ENCODE data around the gene QSOX1.

Gene QSOX1

GRCh38 chr1:180169640-180170195 is 15.0 kb downstream of the QSOX1 start:
- no peak for DNase-seq (ENCODE audit: low read depth in 2 of 2, low spot score in 1 of 2)

GRCh38 chr1:180170546-180171151 is 16.0 kb downstream of the QSOX1 start:
- DNase-seq (ENCODE audit: low read depth in 2 of 2, low spot score in 1 of 2) = no peak

- no peak for DNase-seq (ENCODE audit: low read depth in 2 of 2, low spot score in 1 of 2)
Measured at GRCh38 chr1:180171691-180172090, 17.0 kb downstream of the QSOX1 start.

- no peak for DNase-seq (ENCODE audit: low read depth in 2 of 2, low spot score in 1 of 2)
Measured at GRCh38 chr1:180173451-180173850, 18.8 kb downstream of the QSOX1 start.

GRCh38 chr1:180173952-180174351 is 19.3 kb downstream of the QSOX1 start:
- DNase-seq (ENCODE audit: low read depth in 2 of 2, low spot score in 1 of 2) = no peak

- no peak for DNase-seq (ENCODE audit: low read depth in 2 of 2, low spot score in 1 of 2)
Measured at GRCh38 chr1:180175291-180175690, 20.6 kb downstream of the QSOX1 start.

- no peak for DNase-seq (ENCODE audit: low read depth in 2 of 2, low spot score in 1 of 2)
Measured at GRCh38 chr1:180175806-180176205, 21.1 kb downstream of the QSOX1 start.

- DNase-seq (ENCODE audit: low read depth in 2 of 2, low spot score in 1 of 2) = no peak
Measured at GRCh38 chr1:180176965-180177364, 22.3 kb downstream of the QSOX1 start.

- DNase-seq (ENCODE audit: low read depth in 2 of 2, low spot score in 1 of 2) = no peak
Measured at GRCh38 chr1:180177931-180178330, 23.3 kb downstream of the QSOX1 start.

GRCh38 chr1:180178511-180179161 is 24.0 kb downstream of the QSOX1 start:
- peak; percentile 24 to 51 for DNase-seq (ENCODE audit: low read depth in 2 of 2, low spot score in 1 of 2)

GRCh38 chr1:180179162-180179957 is 24.7 kb downstream of the QSOX1 start:
- no peak for DNase-seq (ENCODE audit: low read depth in 2 of 2, low spot score in 1 of 2)

- no peak for DNase-seq (ENCODE audit: low read depth in 2 of 2, low spot score in 1 of 2)
Measured at GRCh38 chr1:180181048-180181447, 26.4 kb downstream of the QSOX1 start.

GRCh38 chr1:180181996-180182642 is 27.4 kb downstream of the QSOX1 start:
- DNase-seq (ENCODE audit: low read depth in 2 of 2, low spot score in 1 of 2) = no peak

GRCh38 chr1:180182643-180183311 is 28.1 kb downstream of the QSOX1 start:
- no peak for DNase-seq (ENCODE audit: low read depth in 2 of 2, low spot score in 1 of 2)

- DNase-seq (ENCODE audit: low read depth in 2 of 2, low spot score in 1 of 2) = no peak
Measured at GRCh38 chr1:180183426-180183825, 28.8 kb downstream of the QSOX1 start.

GRCh38 chr1:180184041-180184440 is 29.4 kb downstream of the QSOX1 start:
- no peak for DNase-seq (ENCODE audit: low read depth in 2 of 2, low spot score in 1 of 2)

GRCh38 chr1:180185281-180185680 is 30.6 kb downstream of the QSOX1 start:
- no peak for DNase-seq (ENCODE audit: low read depth in 2 of 2, low spot score in 1 of 2)

GRCh38 chr1:180185971-180186645 is 31.4 kb downstream of the QSOX1 start:
- no peak for DNase-seq (ENCODE audit: low read depth in 2 of 2, low spot score in 1 of 2)

GRCh38 chr1:180186831-180187230 is 32.2 kb downstream of the QSOX1 start:
- DNase-seq (ENCODE audit: low read depth in 2 of 2, low spot score in 1 of 2) = no peak

- no peak for DNase-seq (ENCODE audit: low read depth in 2 of 2, low spot score in 1 of 2)
Measured at GRCh38 chr1:180187626-180188025, 33.0 kb downstream of the QSOX1 start.

Measured in stimulated activated CD8-positive, alpha-beta memory T cell treated with anti-CD3 and anti-CD28 coated beads, Interleukin-4, amount 100 ng/mL, for 4 hours (primary cell).